Measurements from ENCODE around the gene CCDC6. TPM values are rescaled to one million over a fixed set of nuclear protein-coding genes. Genes with fewer than 3 reads are reported as not detected.

CCDC6 gene
- total and polyA plus RNA-seq, 2 of the 4 experiments (the other 2 are of a cell fraction), result 21.8 to 30.8 TPM

DNA sequence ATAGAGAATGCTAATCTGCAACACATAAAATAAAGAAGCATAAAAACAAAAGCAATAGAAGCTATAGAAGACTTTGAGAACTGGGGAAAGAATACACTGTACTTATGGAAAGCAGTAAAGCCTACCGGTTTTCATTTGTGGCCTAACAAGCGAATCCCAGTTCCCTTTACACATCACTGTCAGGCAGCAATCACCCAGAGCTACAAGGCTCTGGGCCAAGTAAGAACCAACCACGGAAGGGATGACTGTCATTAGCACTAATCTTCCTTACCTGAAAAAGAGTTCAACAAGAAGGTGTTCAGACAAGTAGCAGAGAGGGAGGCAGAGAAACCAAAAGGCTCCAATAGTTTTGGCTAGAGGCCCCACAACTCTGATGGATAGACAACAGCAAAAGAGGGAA lies 15.0 kb downstream of the CCDC6 start:
- Histone ChIP-seq H3K36me3 (ENCODE audit: control insufficient read depth, insufficient read depth, low read length) (peaks cover 4% of the 10 kb centered on the region; the same call in 1 of the 2 replicates), H3K4ac (ENCODE audit: low read depth, low read length) (no peak overlapping the region), H4K20me1 (ENCODE audit: insufficient read depth, low read length) (peaks cover 49% of the 10 kb centered on the region), H3K4me1 (ENCODE audit: control insufficient read depth, insufficient read depth, low read length) (peaks cover 13% of the 10 kb centered on the region), H3K4me2 (ENCODE audit: low read depth, low read length) (no peak overlapping the region), H3K14ac (replicated peaks; ENCODE audit: low read depth, low read length) (no peak overlapping the region), H3K9me1 (ENCODE audit: insufficient read depth, low read length) (peaks cover 24% of the 10 kb centered on the region), H4K5ac (ENCODE audit: low read depth, low read length) (no peak overlapping the region), H3K79me1 (ENCODE audit: low read depth in 1 of 2, low read length in 2 of 2) (peaks cover 55 to 87% of the 10 kb centered on the region in 2 experiments), H2AK5ac (ENCODE audit: low read depth, low read length) (no peak overlapping the region), H4K8ac (ENCODE audit: low read depth in 2 of 2, low read length in 2 of 2) (no peak overlapping the region), H3K27me3 (ENCODE audit: control insufficient read depth, insufficient read depth, low read length) (no peaks in the 10 kb centered on the region), H3K9ac (ENCODE audit: low read depth, low read length) (no peak overlapping the region), H3K18ac (ENCODE audit: low read depth, low read length) (no peak overlapping the region), H3K23ac (ENCODE audit: low read depth, low read length) (no peak overlapping the region), H2BK15ac (ENCODE audit: low read depth, low read length) (no peak overlapping the region), H4K91ac (ENCODE audit: insufficient read depth, low read depth, low read length) (no peak overlapping the region), H2BK5ac (ENCODE audit: low read depth, low read length, poor library complexity, severe bottlenecking) (no peak overlapping the region), H3K4me3 (ENCODE audit: insufficient read depth, low read depth, low read length) (no peak overlapping the region), H3K9me3 (ENCODE audit: control insufficient read depth, insufficient read depth, low read length) (no peaks in the 10 kb centered on the region), H2AK9ac (replicated peaks; ENCODE audit: low read depth, low read length, poor library complexity) (no peak overlapping the region), H3K27ac (ENCODE audit: insufficient read depth, low read length) (no peak overlapping the region), H2BK20ac (ENCODE audit: low read depth, low read length) (no peak overlapping the region), H3K56ac (ENCODE audit: extremely low read depth, insufficient read depth, low read length) (no peak overlapping the region), H2AFZ (replicated peaks; ENCODE audit: low read length, poor library complexity) (no peak overlapping the region), H2BK120ac (ENCODE audit: low read depth, low read length) (no peak overlapping the region)
- no TSS peak for BruUV-seq (replicated peaks)
- POLR2A ChIA-PET (ENCODE audit: unreplicated experiment), result no interaction called here
- in situ Hi-C loops (cut with MboI; ENCODE audit: low sequenced_read_pairs), result loop anchor here (25.0 kb wide), 1 partner anchor 521 kb away; no protein-coding TSS in a partner anchor
- intact Hi-C loops (cut with micrococcal nuclease), result no loop called here
- no peak for TF ChIP-seq BHLHE40 (IDR thresholded peaks at IDR 0.05; ENCODE audit: low read depth, low read length)
- no peak for TF ChIP-seq RFX5 (IDR thresholded peaks at IDR 0.05; ENCODE audit: low read depth, low read length)
- no peak for TF ChIP-seq NFE2L2 (IDR thresholded peaks at IDR 0.05; ENCODE audit: low read depth, low read length)
- TF ChIP-seq MXI1 (IDR thresholded peaks at IDR 0.05; ENCODE audit: borderline replicate concordance, low read depth, low read length), result no peak
- TF ChIP-seq CEBPB (IDR thresholded peaks at IDR 0.05; ENCODE audit: low read depth, low read length), result no peak
- TF ChIP-seq, protein P1, sequence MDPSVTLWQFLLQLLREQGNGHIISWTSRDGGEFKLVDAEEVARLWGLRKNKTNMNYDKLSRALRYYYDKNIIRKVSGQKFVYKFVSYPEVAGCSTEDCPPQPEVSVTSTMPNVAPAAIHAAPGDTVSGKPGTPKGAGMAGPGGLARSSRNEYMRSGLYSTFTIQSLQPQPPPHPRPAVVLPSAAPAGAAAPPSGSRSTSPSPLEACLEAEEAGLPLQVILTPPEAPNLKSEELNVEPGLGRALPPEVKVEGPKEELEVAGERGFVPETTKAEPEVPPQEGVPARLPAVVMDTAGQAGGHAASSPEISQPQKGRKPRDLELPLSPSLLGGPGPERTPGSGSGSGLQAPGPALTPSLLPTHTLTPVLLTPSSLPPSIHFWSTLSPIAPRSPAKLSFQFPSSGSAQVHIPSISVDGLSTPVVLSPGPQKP (IDR thresholded peaks at IDR 0.05; ENCODE audit: borderline replicate concordance, low read depth, low read length), result no peak
- no peak for TF ChIP-seq SMC3 (IDR thresholded peaks at IDR 0.05; ENCODE audit: low read depth, low read length)
- TF ChIP-seq MAZ (IDR thresholded peaks at IDR 0.05; ENCODE audit: borderline replicate concordance, low read depth, low read length), result no peak
- TF ChIP-seq RCOR1 (IDR thresholded peaks at IDR 0.05; ENCODE audit: insufficient replicate concordance, low read length), result no peak
- no peak for TF ChIP-seq MAFK (IDR thresholded peaks at IDR 0.05; ENCODE audit: low read depth, low read length)
- CTCF ChIA-PET, result no interaction called here
- ATAC-seq (ENCODE audit: low read depth), result no peak
- dilution Hi-C loops (cut with HindIII; ENCODE audit: low sequenced_read_pairs, unreplicated experiment), result no loop called here
- no peak for DNase-seq
- no CpG with 5 or more reads among the region's 3 CpGs for WGBS, 2 experiments (ENCODE audit: extremely low coverage in 2 of 2, insufficient read length in 1 of 2)

All from IMR-90 (cell line).